NCI-H1417 (cell line): Measurements from ENCODE around the gene TRPC4.

Experiments used
- DNase-seq, 3 experiments: peaks; one replicate each; lab custom pipeline; 2025; lab: John Stamatoyannopoulos, UW

TRPC4 gene

DNA sequence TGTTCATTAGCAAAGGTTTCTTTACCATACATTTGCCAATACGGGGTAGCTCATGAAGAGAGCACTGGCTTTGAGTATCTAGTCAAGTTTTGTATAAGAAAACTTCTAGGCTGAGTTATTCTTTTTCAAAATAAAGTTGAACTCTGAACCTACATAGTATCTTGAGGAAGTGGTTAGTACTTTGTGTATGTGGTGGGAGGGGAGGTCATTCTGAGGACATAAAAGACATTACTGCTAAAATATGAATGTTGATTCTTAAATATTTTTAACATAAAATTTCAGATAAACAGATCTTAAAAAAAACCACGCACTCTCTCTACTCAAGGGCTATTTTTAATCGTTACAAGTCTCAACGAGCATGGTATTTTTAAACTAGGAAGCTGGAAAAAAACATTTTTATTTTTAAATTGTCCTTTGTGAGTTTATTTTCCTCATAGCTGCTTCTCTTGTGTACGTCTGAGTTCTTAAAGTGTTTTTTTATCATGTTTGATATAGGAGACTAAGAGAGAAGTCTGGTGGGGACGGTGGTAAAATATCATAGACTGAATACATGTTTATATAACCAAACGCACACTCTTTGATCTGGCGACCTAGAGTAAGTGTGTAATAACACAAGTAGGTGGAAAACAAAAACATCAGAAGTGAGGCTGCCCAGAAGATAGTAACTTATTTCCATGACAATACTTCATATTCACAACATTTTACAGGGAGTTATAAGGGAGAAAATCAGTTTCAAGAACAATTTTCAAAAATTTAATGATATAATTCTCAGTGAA lies 153.0 kb downstream of the TRPC4 start:
- DNase-seq, result no peak

- no peak for DNase-seq
These were observed 154.0 kb downstream of the TRPC4 start for GRCh38 chr13:37715606-37716015.

DNA sequence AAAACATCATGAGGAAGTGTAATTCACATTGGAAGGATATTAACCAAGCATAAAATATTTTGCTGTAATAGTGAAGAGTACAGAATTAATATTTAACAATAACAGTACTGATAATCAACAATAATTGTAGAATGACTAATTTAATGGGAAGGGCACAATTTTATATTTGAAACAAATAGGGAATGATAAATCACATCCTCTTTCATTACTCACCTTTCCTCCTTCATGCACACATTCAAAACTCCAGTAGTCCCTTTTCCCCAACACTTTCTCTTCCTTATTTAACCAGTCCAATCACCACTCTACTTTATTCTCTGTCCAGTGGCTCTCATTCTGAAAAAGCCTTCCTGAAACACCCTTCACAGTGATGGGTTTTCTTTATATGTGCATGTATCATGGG lies 160.3 kb downstream of the TRPC4 start:
- DNase-seq, result no peak

- DNase-seq, result no peak
These were observed 161.7 kb downstream of the TRPC4 start for GRCh38 chr13:37707739-37708500.

DNA sequence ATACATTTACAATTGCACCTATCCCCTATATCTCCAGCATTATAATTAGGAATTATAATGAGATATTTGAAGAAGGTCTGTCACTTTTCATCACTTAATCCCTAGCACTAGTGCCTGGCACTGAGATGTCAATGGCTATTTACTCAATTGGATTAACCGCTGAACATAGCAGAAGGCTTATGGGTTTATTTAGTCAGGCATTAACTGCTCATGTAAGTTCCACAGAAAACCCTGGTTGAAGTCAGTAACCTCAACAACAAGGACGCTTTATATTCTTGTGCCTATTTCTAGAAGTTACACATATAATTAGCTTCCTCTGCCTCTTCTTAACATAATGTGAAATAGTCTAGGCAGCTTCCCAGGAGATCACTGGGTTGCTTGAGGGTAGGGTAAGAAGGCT lies 163.5 kb downstream of the TRPC4 start:
- DNase-seq, result no peak

DNA sequence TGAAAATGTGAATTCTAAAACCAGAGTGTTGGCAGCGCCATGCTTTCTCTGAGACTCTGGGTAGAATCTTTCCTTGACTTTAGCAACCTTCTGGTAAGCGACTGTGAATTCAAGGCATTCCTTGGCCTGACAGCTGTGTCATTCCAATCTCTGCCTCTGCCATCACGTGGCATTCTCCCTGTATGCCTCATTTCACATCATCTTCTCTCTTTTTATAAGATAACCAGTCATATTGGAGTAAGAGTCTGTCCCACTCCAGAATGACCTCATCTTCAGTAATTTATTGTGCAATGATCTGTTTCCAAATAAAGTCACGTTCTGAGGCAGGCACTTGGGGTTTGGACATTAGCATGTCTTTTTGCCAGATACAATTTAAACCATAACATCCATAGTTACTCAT lies 167.6 kb downstream of the TRPC4 start:
- DNase-seq, result no peak

- DNase-seq, result no peak
These were observed 168.3 kb downstream of the TRPC4 start for GRCh38 chr13:37701306-37701705.

DNA sequence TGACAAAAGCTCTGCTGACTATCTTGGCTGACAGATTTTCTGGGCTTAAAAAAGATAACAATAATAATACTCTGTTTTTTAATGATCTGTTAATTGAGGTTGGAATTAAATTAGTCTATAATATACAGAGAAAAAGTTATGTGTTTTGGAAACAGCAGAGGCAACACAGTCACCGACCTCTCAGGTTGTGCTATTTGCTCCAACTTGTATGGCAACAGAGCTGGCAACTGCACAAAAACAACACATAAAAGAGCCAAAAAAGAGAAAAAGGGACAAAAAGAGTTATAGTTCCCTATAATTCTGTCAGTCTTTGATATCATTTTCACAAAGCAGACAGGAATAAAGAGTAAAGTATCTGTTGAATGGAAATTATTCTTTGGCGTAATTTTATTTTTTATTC lies 168.7 kb downstream of the TRPC4 start:
- DNase-seq, result no peak

GRCh38 chr13:37695200-37695599 lies 174.4 kb downstream of the TRPC4 start:
- DNase-seq, result no peak

- DNase-seq, result no peak
These were observed 179.2 kb downstream of the TRPC4 start for GRCh38 chr13:37690361-37690760.

DNA sequence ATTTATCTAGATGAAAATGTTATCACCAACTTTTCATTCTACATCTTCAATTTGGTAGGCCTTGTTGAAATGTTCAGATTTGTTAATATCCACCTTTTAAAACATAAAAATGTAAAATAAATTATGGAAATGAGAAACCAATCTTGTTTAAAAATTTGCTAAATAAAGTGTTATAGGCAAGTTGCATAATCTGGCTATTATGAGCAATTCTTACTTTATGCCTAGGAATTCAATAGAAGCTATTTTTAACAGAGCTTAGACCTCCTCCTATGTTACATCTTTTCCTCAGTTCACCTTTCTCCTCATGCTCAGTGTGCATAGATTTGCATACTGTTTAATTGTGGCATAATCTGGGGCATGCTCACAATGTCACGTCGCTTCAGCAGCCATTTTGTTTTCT lies 183.1 kb downstream of the TRPC4 start:
- no peak for DNase-seq

- no peak for DNase-seq
These were observed 184.4 kb downstream of the TRPC4 start for GRCh38 chr13:37685206-37685605.

- no peak for DNase-seq
These were observed 187.1 kb downstream of the TRPC4 start for GRCh38 chr13:37682496-37682895.

DNA sequence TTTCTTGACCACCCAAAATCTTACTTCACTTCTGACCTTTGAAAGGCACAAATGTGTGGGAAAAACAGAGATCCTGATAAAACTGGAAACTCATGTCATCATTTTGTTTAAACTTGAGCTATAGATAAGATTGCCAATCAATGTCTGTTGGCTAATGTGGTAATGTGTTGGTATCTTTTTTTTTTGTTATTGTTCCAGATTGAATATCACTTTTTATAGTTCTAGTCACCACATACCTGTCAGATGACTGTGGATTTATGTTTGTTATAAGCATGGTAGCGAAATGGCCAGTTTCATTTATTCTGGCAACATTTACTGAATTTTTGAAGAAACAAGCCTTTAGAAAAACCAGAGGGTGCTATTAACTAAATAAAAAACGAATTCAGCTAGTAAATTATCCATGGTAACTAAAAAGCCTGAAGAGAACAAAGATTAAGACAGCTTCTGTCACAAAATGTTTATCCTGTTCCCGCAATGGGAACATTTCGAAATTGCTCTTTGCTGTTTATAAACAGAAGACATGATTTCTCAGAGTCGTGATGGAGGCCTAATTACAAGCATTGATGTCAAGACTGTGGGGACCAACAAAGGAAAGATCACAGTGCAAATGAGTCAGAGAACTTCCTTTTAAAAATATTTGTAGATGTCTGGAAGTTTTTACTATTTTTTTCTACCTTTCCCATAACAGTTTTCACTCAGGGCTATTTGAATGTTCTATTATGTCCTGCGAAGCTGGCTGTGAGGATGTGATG lies 188.1 kb downstream of the TRPC4 start:
- DNase-seq, result no peak

- DNase-seq, result no peak
These were observed 189.4 kb downstream of the TRPC4 start for GRCh38 chr13:37680137-37680536.

DNA sequence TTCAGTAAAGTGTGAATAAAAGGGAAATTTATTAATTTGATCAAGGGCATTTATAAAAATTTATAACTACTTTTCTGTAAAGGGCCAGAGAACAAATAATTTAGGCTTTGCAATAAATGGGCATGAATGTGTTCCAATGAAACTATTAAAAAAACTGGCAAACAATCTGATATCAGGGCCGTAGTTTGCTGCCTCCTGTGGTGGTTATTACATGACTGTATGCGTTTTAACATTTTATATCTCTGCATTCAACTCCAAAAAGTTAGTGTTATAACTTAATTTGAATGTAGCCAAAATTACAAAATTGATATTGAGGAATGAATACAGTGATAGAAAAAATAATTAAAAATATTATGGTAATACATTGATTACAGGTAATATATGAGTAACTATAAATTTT lies 190.5 kb downstream of the TRPC4 start:
- DNase-seq, result no peak

DNA sequence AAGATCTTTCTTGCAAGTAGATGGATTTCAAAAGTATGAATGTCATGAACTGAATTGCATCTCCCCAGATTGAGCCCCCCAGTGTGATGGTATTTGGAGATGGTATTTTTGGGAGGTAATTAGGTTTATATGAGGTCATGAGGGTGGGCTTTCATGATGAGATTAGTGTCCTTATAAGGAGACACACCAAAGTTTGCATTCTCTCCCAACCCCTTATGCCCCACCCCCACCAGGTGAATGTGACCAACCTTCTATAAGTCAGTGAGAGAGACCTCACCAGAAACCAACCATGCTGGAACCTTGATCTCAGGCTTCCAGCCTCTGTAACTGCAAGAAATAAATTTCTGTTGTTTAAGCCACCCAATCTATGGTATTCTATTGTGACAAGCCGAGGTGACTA lies 199.7 kb downstream of the TRPC4 start:
- no peak for DNase-seq

DNA sequence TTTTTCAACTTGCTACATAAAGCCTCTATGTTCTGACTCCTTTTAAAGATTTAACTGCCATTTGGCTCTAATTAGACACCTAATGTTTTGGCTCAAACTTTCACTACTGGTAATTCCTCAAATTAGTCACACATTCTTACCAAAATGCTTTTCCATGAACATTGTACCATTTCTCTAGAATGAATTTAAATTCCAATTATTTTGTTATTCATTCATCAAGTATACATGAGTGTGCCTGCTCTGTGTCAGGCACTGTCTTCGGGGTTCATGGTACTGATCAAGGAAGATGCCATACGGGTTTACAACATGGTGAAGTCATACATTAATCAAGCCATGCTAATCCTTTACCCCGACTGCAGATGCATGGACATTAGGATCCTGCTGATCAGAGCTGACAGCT lies 201.9 kb downstream of the TRPC4 start:
- DNase-seq, result no peak

GRCh38 chr13:37666036-37666435 lies 203.5 kb downstream of the TRPC4 start:
- DNase-seq, result no peak

GRCh38 chr13:37665420-37665819 lies 204.2 kb downstream of the TRPC4 start:
- no peak for DNase-seq

GRCh38 chr13:37663724-37664123 lies 205.8 kb downstream of the TRPC4 start:
- DNase-seq, result no peak

- DNase-seq, result no peak
These were observed 206.9 kb downstream of the TRPC4 start for GRCh38 chr13:37662624-37663023.

DNA sequence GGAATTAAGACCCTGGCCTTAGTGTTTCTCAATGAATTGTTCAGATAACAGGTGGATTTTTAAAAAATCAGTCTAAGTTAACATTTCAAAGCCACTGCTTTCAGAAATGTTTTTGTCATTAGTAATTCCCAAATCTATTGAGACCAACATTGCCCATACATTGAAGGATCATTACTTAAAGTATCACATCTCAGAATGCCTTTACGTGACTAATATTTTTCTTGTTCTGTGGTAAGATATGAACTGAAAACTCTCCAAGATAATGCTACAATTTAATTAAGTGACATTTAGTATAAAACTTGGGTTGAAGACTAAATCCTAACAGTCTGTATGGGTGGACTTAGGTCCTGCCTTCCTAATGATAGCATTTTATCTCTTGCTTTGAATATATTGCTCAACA lies 211.6 kb downstream of the TRPC4 start:
- no peak for DNase-seq
